ENCODE data around the gene SERPINB13.
"Not testable (repeated sequence)": the region's sequence is repeated elsewhere in the genome, so short reads cannot be mapped to it uniquely, and the experiment has no call there.

SERPINB13 gene

GRCh38 chr18:63590373-63590772 lies 3.2 kb downstream of the SERPINB13 start:
- DNase-seq (ENCODE audit: low spot score): no peak

GRCh38 chr18:63590966-63591695 lies 4.0 kb downstream of the SERPINB13 start:
- no peak for DNase-seq (ENCODE audit: low spot score)

- DNase-seq (ENCODE audit: low spot score): no peak
Observed at GRCh38 chr18:63591725-63592124, 4.6 kb downstream of the SERPINB13 start.

- DNase-seq (ENCODE audit: low spot score): no peak
Observed at GRCh38 chr18:63592471-63592870, 5.3 kb downstream of the SERPINB13 start.

GRCh38 chr18:63596964-63597363 lies 9.8 kb downstream of the SERPINB13 start:
- DNase-seq (ENCODE audit: low spot score): no peak

- DNase-seq (ENCODE audit: low spot score): no peak
Observed at GRCh38 chr18:63603355-63603754, 16.2 kb downstream of the SERPINB13 start.

GRCh38 chr18:63603772-63604171 lies 16.6 kb downstream of the SERPINB13 start:
- no peak for DNase-seq (ENCODE audit: low spot score)

- DNase-seq (ENCODE audit: low spot score): no peak
Observed at GRCh38 chr18:63604791-63605567, 17.8 kb downstream of the SERPINB13 start.

GRCh38 chr18:63606526-63606925 lies 19.4 kb downstream of the SERPINB13 start:
- no peak for DNase-seq (ENCODE audit: low spot score)

GRCh38 chr18:63613420-63613819 lies 26.3 kb downstream of the SERPINB13 start:
- DNase-seq (ENCODE audit: low spot score): no peak

- DNase-seq (ENCODE audit: low spot score): peak; percentile 62
Observed at GRCh38 chr18:63617049-63617914, 30.1 kb downstream of the SERPINB13 start.

GRCh38 chr18:63617915-63618234 lies 30.7 kb downstream of the SERPINB13 start:
- DNase-seq (ENCODE audit: low spot score): no peak

GRCh38 chr18:63619661-63620060 lies 32.5 kb downstream of the SERPINB13 start:
- no peak for DNase-seq (ENCODE audit: low spot score)

GRCh38 chr18:63624863-63625262 lies 37.7 kb downstream of the SERPINB13 start:
- DNase-seq (ENCODE audit: low spot score): no peak

- no peak for DNase-seq (ENCODE audit: low spot score)
Observed at GRCh38 chr18:63626431-63626830, 39.3 kb downstream of the SERPINB13 start.

- DNase-seq (ENCODE audit: low spot score): no peak
Observed at GRCh38 chr18:63627819-63628218, 40.7 kb downstream of the SERPINB13 start.

- no peak for DNase-seq (ENCODE audit: low spot score)
Observed at GRCh38 chr18:63637703-63638102, 50.6 kb downstream of the SERPINB13 start.

GRCh38 chr18:63641157-63641680 lies 54.1 kb downstream of the SERPINB13 start:
- DNase-seq (ENCODE audit: low spot score): not testable (repeated sequence)

- DNase-seq (ENCODE audit: low spot score): not testable (repeated sequence)
Observed at GRCh38 chr18:63642668-63643356, 55.7 kb downstream of the SERPINB13 start.

GRCh38 chr18:63644142-63644541 lies 57.0 kb downstream of the SERPINB13 start, which contains the start of gene SERPINB4:
SERPINB4 (minus strand) TSS chr18:63644256; CDS start chr18:63643577, 679 bp downstream.
- not testable (repeated sequence) for DNase-seq (ENCODE audit: low spot score)

GRCh38 chr18:63644694-63645093 lies 57.6 kb downstream of the SERPINB13 start:
- not testable (repeated sequence) for DNase-seq (ENCODE audit: low spot score)

All from SK-N-DZ (cell line).